GM21786 (cell line): Measurements from ENCODE around the gene EBNA1BP2.
"Not testable (repeated sequence)": the region's sequence is repeated elsewhere in the genome, so short reads cannot be mapped to it uniquely, and the experiment has no call there.

Experiments
- ATAC-seq: cut with Tn5 transposase; IDR thresholded peaks from one replicate; pipeline ENCODE4 v1.9.1; 2021; ENCODE audit not compliant: unreplicated experiment

EBNA1BP2 gene

GRCh38 chr1:43121256-43121900 is 50.7 kb downstream of the EBNA1BP2 start:
- no peak for ATAC-seq

- not testable (repeated sequence) for ATAC-seq
Measured at GRCh38 chr1:43119928-43120586, 52.0 kb downstream of the EBNA1BP2 start.
